ENCODE data around the gene SLC2A4RG.
A peak's percentile ranks its signal among the peaks of the same experiment; 100 is the strongest.

The SLC2A4RG gene

DNA sequence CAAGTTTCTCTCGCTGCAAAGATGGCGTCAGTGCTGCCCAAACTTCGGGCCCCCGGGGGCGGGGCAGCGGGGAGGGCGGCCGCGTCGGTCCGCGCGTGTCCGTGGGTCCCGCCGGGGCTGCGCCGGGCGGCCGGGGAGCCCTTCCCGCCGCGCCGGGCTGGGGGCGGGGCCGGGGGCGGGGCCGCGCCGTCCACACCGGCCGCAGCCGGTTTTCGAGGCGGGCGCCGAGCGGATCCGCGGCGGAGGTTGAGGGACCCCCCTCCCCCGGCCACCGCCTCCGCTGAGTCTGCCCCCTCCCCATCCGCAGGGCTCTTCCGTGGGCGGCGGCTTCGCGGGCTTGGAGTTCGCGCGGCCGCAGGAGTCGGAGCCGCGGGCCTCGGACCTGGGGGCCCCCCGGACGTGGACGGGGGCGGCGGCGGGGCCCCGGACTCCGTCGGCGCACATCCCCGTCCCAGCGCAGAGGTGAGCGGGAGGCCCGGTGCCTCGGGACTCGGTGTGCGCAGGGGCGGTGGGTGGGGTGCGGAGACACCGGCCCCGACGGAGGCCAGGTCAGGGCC is 572 bp downstream of the SLC2A4RG start:
- no peak for FAIRE-seq
- DNase-seq (ENCODE audit: insufficient read length, low spot score) = peak; percentile 78

DNA sequence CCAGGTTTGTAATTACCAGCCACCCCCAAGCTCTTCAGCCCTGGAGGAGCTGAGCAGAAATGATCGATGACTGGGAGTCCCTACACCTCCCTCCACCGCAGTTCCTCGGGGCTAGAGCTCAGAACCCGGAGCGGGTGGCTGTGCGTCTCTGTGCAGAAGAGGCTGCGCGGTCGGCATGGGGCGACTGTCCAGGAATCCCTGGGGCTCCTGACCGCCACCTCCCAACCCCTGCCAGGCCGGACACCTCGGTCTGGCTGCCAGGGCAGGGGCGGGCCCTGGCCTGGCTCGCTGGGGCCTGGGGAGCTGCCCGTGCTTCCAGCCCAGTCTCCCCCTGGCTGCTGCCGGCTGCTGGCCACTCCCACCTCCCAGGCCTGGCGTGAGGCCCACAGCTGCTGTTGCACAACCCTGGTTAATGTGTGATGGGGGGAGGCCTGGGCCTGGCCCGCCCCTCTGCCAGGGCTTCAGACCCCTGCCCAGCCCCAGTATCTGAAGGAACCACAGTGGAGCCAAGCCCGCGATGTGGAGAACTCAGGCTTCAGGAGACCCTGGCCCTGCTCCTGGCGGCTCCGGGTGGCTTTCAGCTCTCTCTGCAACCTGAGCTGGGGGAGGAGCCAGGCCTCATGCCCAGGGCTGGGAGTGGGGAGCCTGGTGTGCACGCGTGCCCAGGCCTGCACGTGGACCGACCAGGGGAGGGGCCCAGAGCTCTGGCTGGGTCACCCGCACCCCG is 1.2 kb downstream of the SLC2A4RG start:
- peak; percentile 99 for FAIRE-seq
- DNase-seq (ENCODE audit: insufficient read length, low spot score) = peak; percentile 100

DNA sequence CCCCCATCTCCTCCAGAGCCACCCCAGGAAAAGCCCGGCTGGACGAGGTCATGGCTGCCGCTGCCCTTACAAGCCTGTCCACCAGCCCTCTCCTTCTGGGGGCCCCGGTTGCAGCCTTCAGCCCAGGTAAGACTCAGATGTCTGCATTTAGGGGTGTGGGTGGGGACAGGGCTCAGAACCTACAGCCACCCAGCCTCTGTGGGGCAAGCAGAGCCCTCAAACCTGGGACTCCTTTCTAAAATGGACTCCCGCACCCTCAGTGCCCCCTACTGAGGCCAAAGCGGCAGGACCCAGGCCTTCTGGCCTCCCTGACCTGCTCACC is 1.7 kb downstream of the SLC2A4RG start:
- no peak for FAIRE-seq
- no peak for DNase-seq (ENCODE audit: insufficient read length, low spot score)

DNA sequence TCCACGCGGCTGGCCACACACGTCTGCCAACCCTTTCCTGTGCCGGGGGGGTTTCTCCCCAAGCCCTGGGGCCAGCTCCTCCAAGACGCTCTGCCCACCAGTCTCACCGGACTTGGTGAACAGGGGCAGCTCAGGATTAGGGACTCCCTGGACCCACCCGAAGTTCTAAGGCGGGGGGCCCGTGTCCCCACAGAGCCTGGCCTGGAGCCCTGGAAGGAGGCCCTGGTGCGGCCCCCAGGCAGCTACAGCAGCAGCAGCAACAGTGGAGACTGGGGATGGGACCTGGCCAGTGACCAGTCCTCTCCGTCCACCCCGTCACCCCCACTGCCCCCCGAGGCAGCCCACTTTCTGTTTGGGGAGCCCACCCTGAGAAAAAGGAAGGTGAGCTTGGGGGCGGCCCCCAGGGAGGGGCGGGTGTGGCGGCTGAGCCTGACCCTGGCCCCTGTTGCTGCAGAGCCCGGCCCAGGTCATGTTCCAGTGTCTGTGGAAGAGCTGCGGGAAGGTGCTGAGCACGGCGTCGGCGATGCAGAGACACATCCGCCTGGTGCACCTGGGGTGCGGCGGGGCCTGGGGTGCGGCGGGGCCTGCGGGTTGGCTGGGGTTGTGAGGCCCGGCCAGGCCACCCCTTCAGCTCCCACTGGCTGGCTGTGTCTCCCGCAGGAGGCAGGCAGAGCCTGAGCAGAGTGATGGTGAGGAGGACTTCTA is 2.3 kb downstream of the SLC2A4RG start:
- FAIRE-seq (peak; percentile 65), DNase-seq (ENCODE audit: insufficient read length, low spot score) (no peak)

DNA sequence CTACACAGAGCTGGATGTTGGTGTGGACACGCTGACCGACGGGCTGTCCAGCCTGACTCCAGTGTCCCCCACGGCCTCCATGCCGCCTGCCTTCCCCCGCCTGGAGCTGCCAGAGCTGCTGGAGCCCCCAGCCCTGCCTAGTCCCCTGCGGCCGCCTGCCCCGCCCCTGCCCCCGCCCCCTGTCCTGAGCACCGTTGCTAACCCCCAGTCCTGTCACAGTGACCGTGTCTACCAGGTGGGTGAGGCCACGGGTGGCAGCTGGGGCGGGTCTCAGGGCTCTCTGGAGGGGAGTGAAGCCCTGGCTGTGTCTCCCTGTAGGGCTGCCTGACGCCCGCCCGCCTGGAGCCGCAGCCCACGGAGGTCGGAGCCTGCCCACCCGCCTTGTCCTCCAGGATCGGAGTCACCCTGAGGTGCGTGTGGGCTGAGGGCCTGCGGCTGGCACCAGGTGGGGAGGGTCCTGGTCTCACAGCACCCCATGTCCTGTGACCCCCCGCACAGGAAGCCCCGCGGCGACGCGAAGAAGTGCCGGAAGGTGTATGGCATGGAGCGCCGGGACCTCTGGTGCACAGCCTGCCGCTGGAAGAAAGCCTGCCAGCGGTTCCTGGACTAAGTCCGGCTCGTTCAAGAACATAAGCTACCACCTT is 2.9 kb downstream of the SLC2A4RG start:
- FAIRE-seq (peak; percentile 51), DNase-seq (ENCODE audit: insufficient read length, low spot score) (no peak)

DNA sequence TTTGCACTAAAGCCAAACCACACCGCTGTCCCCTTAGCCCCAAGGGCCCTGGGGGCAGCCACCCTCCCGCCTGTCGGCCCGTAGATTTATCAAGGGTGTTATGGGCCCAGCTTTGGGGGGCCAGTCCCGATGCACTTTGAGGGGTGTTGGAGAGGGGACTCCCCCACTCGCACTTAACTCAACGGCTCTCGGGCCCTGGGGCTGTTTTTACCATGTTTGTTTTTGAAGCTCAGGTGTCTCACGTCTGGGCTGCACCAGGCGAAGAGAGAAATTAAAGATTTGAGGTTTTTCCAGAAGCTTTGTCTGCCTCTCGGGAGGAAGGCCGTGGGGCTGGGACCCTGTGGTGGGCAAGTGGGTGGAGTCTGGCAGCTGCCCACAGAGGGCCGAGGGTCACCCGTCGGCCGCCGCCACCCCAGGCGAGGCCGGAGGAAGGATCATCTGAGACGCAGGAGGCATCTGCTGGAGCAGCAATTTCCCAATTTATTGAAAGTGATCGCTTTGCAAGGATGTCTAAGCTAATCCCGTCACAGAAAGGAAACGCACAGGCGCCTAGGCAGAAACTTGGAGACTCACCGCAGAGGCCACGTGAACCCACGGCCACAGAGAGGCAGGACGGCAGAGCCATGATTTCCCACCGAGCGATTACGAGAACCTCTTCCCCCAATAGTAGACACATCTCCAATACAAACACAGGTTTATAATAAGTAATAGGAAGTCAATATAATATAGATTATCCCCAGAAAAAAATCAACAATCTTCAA is 3.8 kb downstream of the SLC2A4RG start:
- FAIRE-seq = peak; percentile 20
- no peak for DNase-seq (ENCODE audit: insufficient read length, low spot score)

DNA sequence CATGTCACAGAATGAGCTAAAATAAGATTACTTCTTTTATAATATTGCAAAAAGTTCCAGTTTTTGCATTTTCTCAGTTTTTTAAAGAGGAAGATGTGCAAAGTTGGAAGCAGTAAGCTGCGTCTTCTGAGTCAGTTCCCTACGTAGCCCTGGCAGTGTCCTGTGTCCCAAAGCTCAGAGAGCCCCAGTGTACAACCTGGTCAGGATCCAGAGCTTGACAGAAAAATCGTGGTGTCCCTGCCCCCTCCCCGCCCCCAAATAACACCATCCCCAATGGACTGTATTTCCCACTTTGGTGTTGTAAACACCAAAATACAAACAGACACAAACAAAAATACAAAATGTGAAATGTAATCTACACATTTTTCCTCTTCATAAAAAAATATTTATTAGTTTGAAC is 4.6 kb downstream of the SLC2A4RG start:
- DNase-seq (ENCODE audit: insufficient read length, low spot score) (no peak), FAIRE-seq (no peak)

DNA sequence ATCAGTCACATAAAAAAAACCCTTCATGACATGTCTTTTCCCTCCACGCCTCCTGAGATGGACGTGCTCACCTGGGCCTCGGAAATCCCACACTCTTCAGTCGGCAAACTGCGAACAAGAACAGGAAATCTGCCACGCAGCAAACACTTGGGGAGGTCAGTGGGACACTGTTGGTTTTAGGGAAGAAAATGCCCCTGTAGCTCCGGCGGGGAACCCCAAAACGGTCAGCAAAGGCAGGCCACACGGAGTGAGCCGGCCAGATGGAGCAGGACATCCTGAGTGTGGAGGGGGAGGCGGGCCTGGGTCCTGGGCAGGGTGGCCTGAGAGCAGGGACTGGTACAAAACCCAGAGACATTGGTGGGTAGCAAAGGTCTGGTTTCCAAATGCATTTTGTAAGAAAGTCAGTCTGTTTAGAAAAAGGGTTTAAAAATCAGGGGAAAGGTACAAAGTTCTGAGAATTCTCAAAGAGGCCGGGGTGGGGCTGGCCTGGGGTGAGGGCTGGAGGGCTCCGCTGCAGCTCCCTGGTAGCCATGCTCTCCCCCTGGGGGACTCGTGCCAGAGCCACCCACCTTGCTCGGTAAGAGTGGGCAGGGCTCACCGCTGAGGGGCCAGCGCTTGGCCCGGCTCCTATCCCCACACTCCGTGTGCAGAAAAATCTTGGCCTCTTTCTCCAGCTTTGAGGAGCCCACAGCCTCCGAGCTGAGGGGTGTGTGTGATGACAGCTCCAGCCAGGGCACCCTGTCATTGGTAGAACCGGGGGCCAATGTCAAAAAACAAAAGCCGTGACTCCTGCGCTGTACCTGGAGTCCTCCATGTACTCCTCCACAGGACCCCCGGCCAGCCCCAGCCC is 5.2 kb downstream of the SLC2A4RG start:
- no peak for DNase-seq (ENCODE audit: insufficient read length, low spot score)
- FAIRE-seq = peak; percentile 20

DNA sequence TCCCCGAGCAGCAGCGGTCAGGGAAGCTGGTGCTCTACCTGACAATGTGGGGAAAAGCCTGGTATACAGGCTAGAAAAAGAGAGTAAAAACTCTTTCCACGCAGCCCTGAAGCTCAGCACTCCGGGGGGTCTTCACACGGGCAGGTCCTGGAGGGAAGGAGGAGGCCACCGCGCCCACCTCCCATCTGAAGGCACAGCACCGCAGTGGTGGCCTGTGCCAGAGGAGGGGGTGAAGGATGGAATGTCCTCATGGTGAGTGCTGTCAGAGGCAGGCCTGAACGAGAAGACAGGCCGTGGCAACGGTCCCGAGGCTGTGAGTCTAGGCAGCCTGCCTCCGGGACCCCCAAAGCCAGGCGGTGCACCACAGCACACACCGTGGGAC is 5.8 kb downstream of the SLC2A4RG start:
- FAIRE-seq = peak; percentile 76
- no peak for DNase-seq (ENCODE audit: insufficient read length, low spot score)

DNA sequence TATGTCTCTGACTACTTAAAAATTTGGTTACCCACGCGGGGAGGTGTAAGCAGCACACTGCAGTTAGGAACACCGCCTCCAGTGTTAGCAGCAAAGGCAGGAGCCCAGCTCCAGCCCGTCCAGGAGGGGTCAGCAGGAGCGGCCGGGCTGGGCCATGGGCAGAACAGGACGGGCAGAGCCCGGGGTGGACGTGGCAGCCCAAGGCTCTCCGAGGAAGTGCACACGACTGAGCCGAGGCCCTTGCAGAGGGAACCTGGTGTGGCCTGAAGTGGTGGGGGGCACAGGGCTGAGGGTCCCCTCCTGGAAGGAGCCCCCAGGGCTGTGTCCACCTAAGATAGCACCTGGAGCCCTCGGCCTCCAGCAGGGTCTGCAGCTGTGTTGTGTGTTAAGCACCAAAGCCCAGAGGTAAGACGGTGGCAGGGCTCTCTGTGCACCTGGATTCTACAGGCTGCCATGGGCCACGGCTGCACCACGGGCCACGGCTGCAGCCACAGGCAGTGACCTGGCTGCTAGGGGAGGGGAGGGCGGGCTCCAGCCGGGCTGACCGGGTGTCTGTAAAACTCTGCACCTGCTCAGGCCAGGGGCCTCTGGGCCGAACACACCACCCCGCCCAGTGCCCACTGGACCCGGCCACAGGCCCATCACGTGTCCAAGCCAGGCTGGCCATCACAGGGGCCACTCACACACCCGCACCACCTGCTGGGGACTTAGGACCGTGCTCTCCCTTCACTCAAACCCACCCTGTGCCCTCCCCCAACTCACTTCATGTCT is 6.6 kb downstream of the SLC2A4RG start:
- FAIRE-seq (peak; percentile 62), DNase-seq (ENCODE audit: insufficient read length, low spot score) (no peak)

DNA sequence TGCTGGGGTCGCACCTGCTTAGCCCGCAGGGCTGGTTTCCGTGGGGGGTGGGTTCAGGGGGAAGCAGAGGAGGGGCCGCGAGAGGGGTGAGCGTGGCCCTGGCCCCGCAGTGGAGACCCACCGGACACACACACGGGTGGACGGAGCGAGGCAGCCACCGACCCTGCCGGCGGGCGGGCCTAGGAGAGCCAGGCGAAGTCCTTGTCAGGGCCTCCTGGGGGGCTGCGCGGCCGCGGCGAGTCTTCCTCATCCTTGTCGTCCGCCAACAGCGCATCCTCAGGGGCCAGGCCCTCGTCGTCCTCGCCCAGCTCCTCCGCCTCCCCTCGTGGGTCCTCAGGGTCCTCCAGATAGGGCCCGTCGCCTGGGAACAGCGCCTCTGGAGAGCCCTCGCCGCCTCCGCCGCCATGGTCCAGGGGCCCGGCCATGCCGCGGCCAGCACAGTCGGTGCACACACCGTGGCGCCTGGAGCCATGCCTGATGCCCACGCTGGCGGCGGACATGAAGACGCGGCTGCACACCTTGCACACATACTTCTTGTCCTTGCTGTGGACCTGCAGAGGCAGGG is 7.3 kb downstream of the SLC2A4RG start:
- DNase-seq (ENCODE audit: insufficient read length, low spot score) = no peak
- FAIRE-seq = peak; percentile 31

DNA sequence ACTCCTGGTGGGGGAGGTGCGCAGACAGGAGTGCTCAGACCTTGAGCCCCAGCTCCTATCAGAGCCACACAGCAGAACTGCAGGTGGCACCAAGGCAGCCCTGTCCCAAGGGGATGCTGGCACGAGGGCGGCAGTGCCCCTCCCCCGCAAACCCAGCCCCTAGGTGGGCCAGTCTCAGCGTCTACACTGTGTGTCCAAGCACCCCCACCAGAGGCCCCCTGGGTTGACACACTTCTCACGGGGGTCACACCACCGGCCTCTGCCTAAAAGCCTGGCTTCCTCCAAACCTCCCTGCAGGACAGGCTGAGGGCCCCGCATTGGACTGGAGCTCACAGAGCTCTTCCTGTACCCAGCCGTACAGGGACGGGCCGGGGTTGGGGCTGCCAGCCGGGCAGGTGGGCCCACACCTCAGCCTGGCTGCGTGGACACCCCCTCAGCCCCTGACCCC is 8.1 kb downstream of the SLC2A4RG start:
- DNase-seq (ENCODE audit: insufficient read length, low spot score) (no peak), FAIRE-seq (no peak)

DNA sequence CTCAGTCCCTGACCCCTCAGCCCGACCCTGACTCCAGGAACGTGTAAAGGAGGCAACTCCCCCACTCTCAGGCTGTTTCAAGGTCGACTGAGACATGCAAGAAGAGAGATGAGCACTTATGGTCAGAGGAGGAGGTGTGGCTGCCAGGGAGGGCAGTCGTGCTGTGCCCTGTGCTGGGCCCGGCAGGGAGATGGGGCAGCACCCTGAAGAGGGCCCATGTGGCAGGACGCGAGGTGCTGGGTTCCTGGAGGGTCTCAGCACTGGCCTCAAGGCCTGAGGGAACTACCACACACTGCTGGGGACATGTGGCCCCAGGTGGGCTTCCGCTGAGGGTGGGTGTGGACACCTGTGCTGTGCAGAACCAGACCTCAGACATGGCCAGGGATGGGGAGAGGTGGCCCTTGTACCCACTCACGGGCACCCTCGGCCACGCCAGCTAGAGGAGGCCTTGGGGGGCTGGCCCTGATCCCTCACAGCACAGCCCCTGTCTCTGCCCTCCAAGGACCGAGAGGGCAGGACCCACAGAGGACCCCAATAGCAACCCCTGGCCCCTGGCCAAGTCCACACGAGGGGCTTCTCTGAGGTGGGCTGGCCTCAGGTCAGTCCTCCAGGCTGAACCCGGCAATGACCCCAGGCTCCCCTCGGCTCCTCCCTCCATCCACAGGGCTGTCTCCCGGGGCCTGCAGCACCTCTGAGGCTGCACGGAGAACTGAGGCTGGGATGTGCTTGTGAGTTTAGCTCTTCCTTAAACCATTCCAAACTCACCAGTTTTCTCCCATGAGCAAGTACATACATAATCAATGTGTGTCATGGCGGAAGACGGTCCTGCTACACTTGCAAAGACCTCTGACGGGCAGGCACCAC is 8.7 kb downstream of the SLC2A4RG start:
- DNase-seq (ENCODE audit: insufficient read length, low spot score) = no peak

DNA sequence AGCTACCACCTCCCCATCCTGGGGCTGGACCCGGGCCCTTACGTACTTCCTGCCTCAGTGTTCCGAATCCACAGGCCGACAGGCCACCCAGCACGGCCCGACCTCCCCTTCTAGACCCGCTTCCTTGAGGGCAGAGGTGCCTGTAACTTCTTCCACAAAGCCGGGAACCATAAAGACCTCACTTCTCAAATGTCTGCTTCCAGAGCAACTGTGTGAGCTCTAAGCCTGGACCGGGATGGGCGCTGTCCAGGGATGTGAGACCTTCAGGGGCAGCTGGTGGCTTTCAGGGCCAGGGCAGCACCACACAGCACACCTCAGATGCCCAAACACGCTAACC is 9.3 kb downstream of the SLC2A4RG start:
- FAIRE-seq = no peak
- DNase-seq (ENCODE audit: insufficient read length, low spot score) = no peak

More for the DNA sequence above, 8.7 kb downstream of the SLC2A4RG start:
- FAIRE-seq = peak; percentile 80

DNA sequence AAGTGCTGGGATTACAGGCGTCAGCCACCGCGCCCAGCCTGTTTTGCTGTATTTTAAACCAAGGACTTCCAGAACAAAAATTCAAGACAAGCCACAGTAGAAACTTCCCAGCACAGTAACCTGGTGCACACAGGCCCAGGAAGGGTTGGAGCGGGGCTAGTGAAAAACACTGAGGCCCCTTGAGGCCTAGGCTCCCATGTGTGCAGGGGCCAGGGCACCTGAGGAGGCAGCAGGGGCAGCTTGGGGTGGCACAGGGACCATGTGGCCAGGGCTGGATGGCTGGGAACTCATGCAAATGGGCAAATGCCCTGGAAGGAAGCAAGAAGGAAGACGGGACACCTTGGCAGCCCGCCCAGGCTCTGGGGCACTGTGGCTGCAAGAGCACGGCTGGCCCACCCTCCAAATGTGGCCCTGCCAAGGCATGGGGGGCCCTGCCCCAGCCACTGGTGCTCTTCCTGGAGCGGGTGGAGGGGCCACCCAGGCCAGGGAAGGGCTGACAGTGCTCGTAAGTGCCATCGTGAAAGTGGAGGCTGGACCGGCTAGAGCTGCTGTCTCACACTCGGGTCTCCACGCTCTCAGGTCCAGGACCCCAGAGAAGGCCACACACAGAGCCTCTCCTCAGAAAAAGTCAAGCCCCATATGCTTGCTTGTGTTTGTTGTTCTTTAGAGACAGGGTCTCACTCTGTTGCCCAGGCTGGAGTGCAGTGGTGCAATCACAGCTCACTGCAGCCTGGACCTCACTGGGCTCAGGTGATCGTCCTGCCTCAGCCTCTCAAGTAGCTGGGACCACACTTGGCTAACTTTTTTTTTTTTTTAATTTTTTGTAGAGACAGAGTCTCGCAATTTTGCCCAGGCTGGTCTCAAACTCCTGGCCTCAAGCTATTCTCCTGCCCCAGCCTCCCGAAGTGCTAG is 10.3 kb downstream of the SLC2A4RG start:
- no peak for DNase-seq (ENCODE audit: insufficient read length, low spot score)
- peak; percentile 84 for FAIRE-seq

DNA sequence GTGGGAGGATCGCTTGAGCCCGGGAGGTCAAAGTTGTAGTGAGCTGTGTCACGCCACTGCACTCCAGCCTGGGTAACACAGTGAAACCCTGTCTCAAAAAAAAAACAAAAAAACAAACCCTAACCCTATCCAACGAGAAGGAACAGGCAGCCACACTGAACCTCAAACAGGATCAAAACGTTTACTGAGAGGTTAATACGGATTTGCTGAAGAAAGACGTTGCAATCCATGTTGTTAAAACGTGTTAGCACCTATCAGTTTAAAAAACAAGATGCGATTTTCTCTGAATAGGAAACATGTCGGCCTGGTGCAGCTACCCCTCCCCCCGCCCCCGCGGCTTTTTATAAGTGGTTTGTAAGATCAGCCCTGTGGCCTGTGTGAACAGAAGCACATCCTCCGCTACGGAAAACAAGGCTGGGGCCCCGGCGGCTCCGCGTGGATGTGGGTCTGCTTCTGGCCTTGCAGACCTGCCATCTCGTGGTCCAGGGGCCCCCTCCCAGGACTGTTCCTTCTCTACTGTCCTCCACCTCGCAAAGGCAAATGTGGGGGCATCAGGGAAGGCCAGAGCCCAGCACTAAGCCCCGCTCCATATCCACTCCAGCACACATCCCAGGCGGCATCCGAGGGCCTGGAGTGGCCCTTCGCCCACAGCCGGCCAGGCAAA is 11.4 kb downstream of the SLC2A4RG start:
- peak; percentile 81 for FAIRE-seq
- no peak for DNase-seq (ENCODE audit: insufficient read length, low spot score)
